Measurements from ENCODE around the gene STAMBP. TPM values are rescaled to one million over a fixed set of nuclear protein-coding genes. Genes with fewer than 3 reads are reported as not detected.

STAMBP gene
- total and polyA plus RNA-seq, 2 of the 13 experiments (the other 11 are each of a cell fraction or from before 2014, with no cell fraction given): 49.6 to 53.2 TPM

GRCh38 chr2:73779467-73780236 is 49.1 kb upstream of the STAMBP start, which contains the start of gene DUSP11 (continued):
- TF ChIP-seq UBTF (CRISPR knock-in tag; IDR thresholded peaks at IDR 0.05) (peak; percentile 61), ZEB1 (IDR thresholded peaks at IDR 0.05; ENCODE audit: insufficient replicate concordance, low read depth) (no peak), KDM5A (IDR thresholded peaks at IDR 0.05; ENCODE audit: borderline replicate concordance, low read length) (peak; percentile 83), TMF1 (CRISPR knock-in tag; IDR thresholded peaks at IDR 0.05; ENCODE audit: low read depth) (no peak), KAT2B (IDR thresholded peaks at IDR 0.05; ENCODE audit: borderline replicate concordance, low read depth, low read length) (no peak; the same call in 1 of the 2 replicates), PAF1 (CRISPR knock-in tag; IDR thresholded peaks at IDR 0.05) (no peak), IRF1 (CRISPR knock-in tag; IDR thresholded peaks at IDR 0.05; ENCODE audit: low read depth) (no peak), ESRRA (CRISPR knock-in tag; IDR thresholded peaks at IDR 0.05; ENCODE audit: low read depth) (peak; percentile 69; the same call in 1 of the 2 replicates), ZNF333 (CRISPR knock-in tag; IDR thresholded peaks at IDR 0.05; ENCODE audit: borderline replicate concordance) (no peak), CAMTA2 (CRISPR knock-in tag; IDR thresholded peaks at IDR 0.05; ENCODE audit: borderline replicate concordance) (no peak), ZNF7 (CRISPR knock-in tag; IDR thresholded peaks at IDR 0.05) (no peak), EHMT2 (IDR thresholded peaks at IDR 0.05; ENCODE audit: borderline replicate concordance, low read depth, low read length) (no peak), ZNF503 (CRISPR knock-in tag; IDR thresholded peaks at IDR 0.05) (0 out of 2 replicates have a peak, but pooled peaks have one; percentile 72), RFX3 (CRISPR knock-in tag; IDR thresholded peaks at IDR 0.05) (no peak), ZNF296 (CRISPR knock-in tag; conservative IDR thresholded peaks at IDR 0.05) (no peak)
- TF ChIP-seq, protein P1, sequence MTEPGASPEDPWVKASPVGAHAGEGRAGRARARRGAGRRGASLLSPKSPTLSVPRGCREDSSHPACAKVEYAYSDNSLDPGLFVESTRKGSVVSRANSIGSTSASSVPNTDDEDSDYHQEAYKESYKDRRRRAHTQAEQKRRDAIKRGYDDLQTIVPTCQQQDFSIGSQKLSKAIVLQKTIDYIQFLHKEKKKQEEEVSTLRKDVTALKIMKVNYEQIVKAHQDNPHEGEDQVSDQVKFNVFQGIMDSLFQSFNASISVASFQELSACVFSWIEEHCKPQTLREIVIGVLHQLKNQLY (CRISPR knock-in tag; IDR thresholded peaks at IDR 0.05): peak; percentile 52; the same call in 1 of the 2 replicates
